Measurements from ENCODE around the gene PARD3B. TPM values are rescaled to one million over a fixed set of nuclear protein-coding genes. Genes with fewer than 3 reads are reported as not detected.

The PARD3B gene, protein sequence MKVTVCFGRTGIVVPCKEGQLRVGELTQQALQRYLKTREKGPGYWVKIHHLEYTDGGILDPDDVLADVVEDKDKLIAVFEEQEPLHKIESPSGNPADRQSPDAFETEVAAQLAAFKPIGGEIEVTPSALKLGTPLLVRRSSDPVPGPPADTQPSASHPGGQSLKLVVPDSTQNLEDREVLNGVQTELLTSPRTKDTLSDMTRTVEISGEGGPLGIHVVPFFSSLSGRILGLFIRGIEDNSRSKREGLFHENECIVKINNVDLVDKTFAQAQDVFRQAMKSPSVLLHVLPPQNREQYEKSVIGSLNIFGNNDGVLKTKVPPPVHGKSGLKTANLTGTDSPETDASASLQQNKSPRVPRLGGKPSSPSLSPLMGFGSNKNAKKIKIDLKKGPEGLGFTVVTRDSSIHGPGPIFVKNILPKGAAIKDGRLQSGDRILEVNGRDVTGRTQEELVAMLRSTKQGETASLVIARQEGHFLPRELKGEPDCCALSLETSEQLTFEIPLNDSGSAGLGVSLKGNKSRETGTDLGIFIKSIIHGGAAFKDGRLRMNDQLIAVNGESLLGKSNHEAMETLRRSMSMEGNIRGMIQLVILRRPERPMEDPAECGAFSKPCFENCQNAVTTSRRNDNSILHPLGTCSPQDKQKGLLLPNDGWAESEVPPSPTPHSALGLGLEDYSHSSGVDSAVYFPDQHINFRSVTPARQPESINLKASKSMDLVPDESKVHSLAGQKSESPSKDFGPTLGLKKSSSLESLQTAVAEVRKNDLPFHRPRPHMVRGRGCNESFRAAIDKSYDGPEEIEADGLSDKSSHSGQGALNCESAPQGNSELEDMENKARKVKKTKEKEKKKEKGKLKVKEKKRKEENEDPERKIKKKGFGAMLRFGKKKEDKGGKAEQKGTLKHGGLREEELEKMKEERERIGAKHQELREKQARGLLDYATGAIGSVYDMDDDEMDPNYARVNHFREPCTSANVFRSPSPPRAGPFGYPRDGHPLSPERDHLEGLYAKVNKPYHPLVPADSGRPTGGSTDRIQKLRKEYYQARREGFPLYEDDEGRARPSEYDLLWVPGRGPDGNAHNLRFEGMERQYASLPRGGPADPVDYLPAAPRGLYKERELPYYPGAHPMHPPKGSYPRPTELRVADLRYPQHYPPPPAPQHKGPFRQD (N-terminal part only)
- total RNA-seq, result 16.9 and 19.5 TPM in 2 replicates

DNA sequence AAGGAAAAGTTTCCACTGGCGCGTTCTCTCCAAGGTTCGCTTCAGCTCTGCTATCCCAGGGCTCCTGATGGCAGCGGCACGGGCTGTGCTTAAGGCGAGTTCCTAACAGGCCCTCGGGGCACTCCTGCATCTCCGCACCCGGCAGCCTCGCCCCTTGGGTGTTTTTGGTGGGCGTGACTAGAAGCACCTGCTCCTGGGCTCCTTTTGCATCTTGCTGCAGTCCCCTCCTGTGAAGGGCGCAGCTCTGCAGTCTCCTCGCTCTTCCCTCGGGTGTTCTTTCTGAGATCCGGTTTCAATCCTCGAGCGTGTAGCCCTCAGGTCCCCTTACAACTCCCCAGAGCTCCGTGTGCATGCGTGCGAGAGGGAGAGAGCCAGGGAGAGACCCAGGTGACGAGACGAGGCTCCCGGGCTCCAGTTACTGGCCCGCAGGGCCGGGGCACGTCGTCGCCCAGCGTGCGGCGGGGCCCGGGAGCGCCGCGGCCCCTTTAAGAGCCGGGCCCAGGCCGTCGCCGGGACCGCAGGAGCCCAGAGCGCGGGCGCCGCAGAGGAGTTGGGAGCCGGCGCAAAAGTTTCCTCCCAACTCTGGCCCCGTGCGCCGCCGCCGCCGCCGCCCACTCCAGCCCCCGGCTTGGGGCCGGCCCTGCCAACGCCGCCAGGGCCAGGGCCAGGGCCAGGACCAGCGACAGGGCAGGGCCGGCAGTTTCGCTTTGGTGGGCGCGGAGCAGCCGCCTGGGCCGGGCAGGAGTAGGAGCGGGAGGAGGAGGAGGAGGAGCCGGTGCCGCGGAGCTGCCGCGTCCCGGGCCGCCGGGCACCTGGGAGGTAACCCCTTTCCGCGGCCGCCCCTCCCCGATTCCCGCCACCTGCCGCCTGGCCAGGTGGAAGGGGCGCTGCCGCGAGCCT is at the start of gene PARD3B:
TSS of gene PARD3B (plus strand) at position 515 of the 900 bp plus-strand sequence. CDS start 525 bp downstream, outside the sequence.

Small RNAs within 50 kb of the gene (small RNA-seq; reads per million reads assigned to genes)
- gene AC008171.1, result not detected
